Measurements from ENCODE around the gene MCUB. TPM values are rescaled to one million over a fixed set of nuclear protein-coding genes. Genes with fewer than 3 reads are reported as not detected.
A peak's percentile ranks its signal among the peaks of the same experiment; 100 is the strongest.

MCUB gene
- total and polyA plus RNA-seq, 2 donors (not counting 1 experiment from before 2014, with no cell fraction given): 19.0 to 20.6 TPM

- DNase-seq (ENCODE audit: low read depth in 2 of 2): peak in 1 of 2 donors; percentile 10
- Histone ChIP-seq H2AFZ (ENCODE audit: low read length) (peak overlapping the region; percentile 54), H4K20me1 (ENCODE audit: control insufficient read depth, extremely low read depth, insufficient read depth, low read length) (no peaks in the 10 kb centered on the region)
These were observed 442 bp upstream of the MCUB start for GRCh38 chr4:109559625-109559982.

GRCh38 chr4:109560687-109561461 is 828 bp downstream of the MCUB start:
- Histone ChIP-seq H3K27ac (ENCODE audit: insufficient read depth, low read length) (peak overlapping the region; percentile 89), H3K9me3 (ENCODE audit: control insufficient read depth, insufficient read depth, low read depth, low read length) (no peaks in the 10 kb centered on the region), H3K36me3 (ENCODE audit: control insufficient read depth, insufficient read depth, low read length) (no peaks in the 10 kb centered on the region), H2AFZ (ENCODE audit: low read length) (peak overlapping the region; percentile 72), H3K9ac (ENCODE audit: insufficient read depth, low read length) (peak overlapping the region; percentile 78), H4K20me1 (ENCODE audit: control insufficient read depth, extremely low read depth, insufficient read depth, low read length) (no peaks in the 10 kb centered on the region), H3K79me2 (ENCODE audit: control insufficient read depth, insufficient read depth, low read length) (peaks cover 10% of the 10 kb centered on the region), H3K4me2 (ENCODE audit: extremely low read depth, insufficient read depth, low read length) (peak overlapping the region; percentile 83), H3K27me3 (ENCODE audit: control insufficient read depth, insufficient read depth, low read length) (no peaks in the 10 kb centered on the region), H3K4me1 (ENCODE audit: control insufficient read depth, extremely low read depth, insufficient read depth, low read length) (no peaks in the 10 kb centered on the region), H3K4me3 (replicated peaks in 1 of 4; ENCODE audit: control extremely low read depth in 1 of 4, insufficient read depth in 1 of 4, low read depth in 3 of 4, low read length in 4 of 4) (peak overlapping the region; percentile 47 to 86 (median 80))
- DNase-seq (ENCODE audit: low read depth in 2 of 2): peak; percentile 70 to 84
- TF ChIP-seq EZH2 (IDR thresholded peaks at IDR 0.05; ENCODE audit: low read length, missing control alignments) (no peak), CTCF (conservative IDR thresholded peaks at IDR 0.05 in 1 of 2, IDR thresholded peaks at IDR 0.05 in 1 of 2; ENCODE audit: low read depth in 1 of 2, low read length in 2 of 2) (no peak)

More at GRCh38 chr4:109559625-109559982, 442 bp upstream of the MCUB start:
- H3K4me1 ChIP-seq (ENCODE audit: control insufficient read depth, extremely low read depth, insufficient read depth, low read length): no peaks in the 10 kb centered on the region
- H3K9ac ChIP-seq (ENCODE audit: insufficient read depth, low read length): peak overlapping the region; percentile 69
- TF ChIP-seq CTCF (conservative IDR thresholded peaks at IDR 0.05 in 1 of 2, IDR thresholded peaks at IDR 0.05 in 1 of 2; ENCODE audit: low read depth in 1 of 2, low read length in 2 of 2) (no peak), EZH2 (IDR thresholded peaks at IDR 0.05; ENCODE audit: low read length, missing control alignments) (no peak)
- H3K4me2 ChIP-seq (ENCODE audit: extremely low read depth, insufficient read depth, low read length): peak overlapping the region; percentile 61
- H3K4me3 ChIP-seq (replicated peaks in 1 of 4; ENCODE audit: control extremely low read depth in 1 of 4, insufficient read depth in 1 of 4, low read depth in 3 of 4, low read length in 4 of 4): peak overlapping the region; percentile 47 to 74 (median 62)
- H3K27me3 ChIP-seq (ENCODE audit: control insufficient read depth, insufficient read depth, low read length): no peaks in the 10 kb centered on the region
- H3K36me3 ChIP-seq (ENCODE audit: control insufficient read depth, insufficient read depth, low read length): no peaks in the 10 kb centered on the region
- H3K27ac ChIP-seq (ENCODE audit: insufficient read depth, low read length): peak overlapping the region; percentile 68
- H3K9me3 ChIP-seq (ENCODE audit: control insufficient read depth, insufficient read depth, low read depth, low read length): no peaks in the 10 kb centered on the region
- peaks cover 10% of the 10 kb centered on the region for H3K79me2 ChIP-seq (ENCODE audit: control insufficient read depth, insufficient read depth, low read length)

- H3K79me2 ChIP-seq (ENCODE audit: control insufficient read depth, insufficient read depth, low read length): peaks cover 10% of the 10 kb centered on the region
- no peaks in the 10 kb centered on the region for H3K36me3 ChIP-seq (ENCODE audit: control insufficient read depth, insufficient read depth, low read length)
- no peak overlapping the region for H2AFZ ChIP-seq (ENCODE audit: low read length)
- no peak overlapping the region for H3K4me3 ChIP-seq (replicated peaks in 1 of 4; ENCODE audit: control extremely low read depth in 1 of 4, insufficient read depth in 1 of 4, low read depth in 3 of 4, low read length in 4 of 4)
- H4K20me1 ChIP-seq (ENCODE audit: control insufficient read depth, extremely low read depth, insufficient read depth, low read length): no peaks in the 10 kb centered on the region
- no peak for DNase-seq (ENCODE audit: low read depth in 2 of 2)
- no peaks in the 10 kb centered on the region for H3K27me3 ChIP-seq (ENCODE audit: control insufficient read depth, insufficient read depth, low read length)
- H3K4me2 ChIP-seq (ENCODE audit: extremely low read depth, insufficient read depth, low read length): no peak overlapping the region
- TF ChIP-seq CTCF (conservative IDR thresholded peaks at IDR 0.05 in 1 of 2, IDR thresholded peaks at IDR 0.05 in 1 of 2; ENCODE audit: low read depth in 1 of 2, low read length in 2 of 2) (no peak), EZH2 (IDR thresholded peaks at IDR 0.05; ENCODE audit: low read length, missing control alignments) (no peak)
- H3K27ac ChIP-seq (ENCODE audit: insufficient read depth, low read length): no peak overlapping the region
- no peaks in the 10 kb centered on the region for H3K9me3 ChIP-seq (ENCODE audit: control insufficient read depth, insufficient read depth, low read depth, low read length)
- H3K4me1 ChIP-seq (ENCODE audit: control insufficient read depth, extremely low read depth, insufficient read depth, low read length): no peaks in the 10 kb centered on the region
- H3K9ac ChIP-seq (ENCODE audit: insufficient read depth, low read length): no peak overlapping the region
These were observed 2.6 kb downstream of the MCUB start for GRCh38 chr4:109562457-109563239.

All from fibroblast of lung (primary cell).